ENCODE measurements around the gene CD46.

The CD46 gene

GRCh38 chr1:207799989-207800648 is 48.3 kb downstream of the CD46 start:
- DNase-seq = no peak

- DNase-seq = no peak
Measured at GRCh38 chr1:207801819-207802218, 50.0 kb downstream of the CD46 start.

GRCh38 chr1:207803678-207804077 is 51.8 kb downstream of the CD46 start:
- no peak for DNase-seq

GRCh38 chr1:207804721-207805468 is 53.0 kb downstream of the CD46 start:
- no peak for DNase-seq

GRCh38 chr1:207805841-207806421 is 54.1 kb downstream of the CD46 start:
- DNase-seq = no peak

- DNase-seq = no peak
Measured at GRCh38 chr1:207806531-207807325, 54.9 kb downstream of the CD46 start.

- no peak for DNase-seq
Measured at GRCh38 chr1:207807326-207807689, 55.5 kb downstream of the CD46 start.

- peak in 1 of 2 donors; percentile 55 for DNase-seq
Measured at GRCh38 chr1:207807690-207808321, 56.0 kb downstream of the CD46 start.

- no peak for DNase-seq
Measured at GRCh38 chr1:207808322-207808705, 56.5 kb downstream of the CD46 start.

GRCh38 chr1:207808911-207809555 is 57.2 kb downstream of the CD46 start:
- no peak for DNase-seq

GRCh38 chr1:207810173-207810572 is 58.3 kb downstream of the CD46 start:
- DNase-seq = no peak

- no peak for DNase-seq
Measured at GRCh38 chr1:207810606-207811295, 58.9 kb downstream of the CD46 start.

GRCh38 chr1:207811319-207811718 is 59.5 kb downstream of the CD46 start:
- no peak for DNase-seq

GRCh38 chr1:207811920-207812720 is 60.3 kb downstream of the CD46 start:
- DNase-seq = no peak

GRCh38 chr1:207812778-207813511 is 61.1 kb downstream of the CD46 start:
- DNase-seq = no peak

GRCh38 chr1:207813512-207813881 is 61.6 kb downstream of the CD46 start:
- no peak for DNase-seq

- DNase-seq = no peak
Measured at GRCh38 chr1:207813946-207814345, 62.1 kb downstream of the CD46 start.

GRCh38 chr1:207814469-207814868 is 62.6 kb downstream of the CD46 start:
- DNase-seq = no peak

- no peak for DNase-seq
Measured at GRCh38 chr1:207815466-207815865, 63.6 kb downstream of the CD46 start.

GRCh38 chr1:207815913-207816291 is 64.0 kb downstream of the CD46 start:
- DNase-seq = no peak

Measured in bone marrow (tissue), 2 donors.